ENCODE data around the gene KCNAB1.

DNA sequence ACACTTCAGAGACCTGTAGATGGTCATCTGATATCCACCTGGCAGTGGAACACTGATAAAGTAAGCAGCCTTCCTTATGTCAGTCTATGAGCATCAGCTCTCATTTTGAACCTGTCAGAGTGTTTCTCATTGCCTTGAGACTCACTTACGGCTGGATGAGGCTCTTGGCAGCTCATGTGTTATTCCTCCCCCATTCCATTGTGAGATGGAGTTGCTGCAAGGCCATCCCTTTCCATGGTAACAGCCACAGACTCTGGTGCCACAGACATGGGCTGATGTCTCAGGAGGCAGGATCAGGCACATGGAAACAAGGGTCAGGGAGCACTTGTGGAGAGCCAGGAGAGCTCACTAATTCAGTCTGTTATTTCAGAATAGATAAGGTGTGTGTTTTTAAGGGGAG lies 11.9 kb downstream of the KCNAB1 start:
- no peak for TF ChIP-seq TSHZ2 (CRISPR knock-in tag; IDR thresholded peaks at IDR 0.05)
- TF ChIP-seq, protein P1, sequence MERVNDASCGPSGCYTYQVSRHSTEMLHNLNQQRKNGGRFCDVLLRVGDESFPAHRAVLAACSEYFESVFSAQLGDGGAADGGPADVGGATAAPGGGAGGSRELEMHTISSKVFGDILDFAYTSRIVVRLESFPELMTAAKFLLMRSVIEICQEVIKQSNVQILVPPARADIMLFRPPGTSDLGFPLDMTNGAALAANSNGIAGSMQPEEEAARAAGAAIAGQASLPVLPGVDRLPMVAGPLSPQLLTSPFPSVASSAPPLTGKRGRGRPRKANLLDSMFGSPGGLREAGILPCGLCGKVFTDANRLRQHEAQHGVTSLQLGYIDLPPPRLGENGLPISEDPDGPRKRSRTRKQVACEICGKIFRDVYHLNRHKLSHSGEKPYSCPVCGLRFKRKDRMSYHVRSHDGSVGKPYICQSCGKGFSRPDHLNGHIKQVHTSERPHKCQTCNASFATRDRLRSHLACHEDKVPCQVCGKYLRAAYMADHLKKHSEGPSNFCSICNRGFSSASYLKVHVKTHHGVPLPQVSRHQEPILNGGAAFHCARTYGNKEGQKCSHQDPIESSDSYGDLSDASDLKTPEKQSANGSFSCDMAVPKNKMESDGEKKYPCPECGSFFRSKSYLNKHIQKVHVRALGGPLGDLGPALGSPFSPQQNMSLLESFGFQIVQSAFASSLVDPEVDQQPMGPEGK (CRISPR knock-in tag; IDR thresholded peaks at IDR 0.05; ENCODE audit: borderline replicate concordance) = no peak
- no peak for TF ChIP-seq SNAI2 (CRISPR knock-in tag; IDR thresholded peaks at IDR 0.05)
- TF ChIP-seq ESRRG (CRISPR knock-in tag; IDR thresholded peaks at IDR 0.05) = no peak
- no peak for TF ChIP-seq TOX (CRISPR knock-in tag; IDR thresholded peaks at IDR 0.05; ENCODE audit: borderline replicate concordance)
- TF ChIP-seq ZFP30 (CRISPR knock-in tag; IDR thresholded peaks at IDR 0.05) = no peak
- TF ChIP-seq, protein P2, sequence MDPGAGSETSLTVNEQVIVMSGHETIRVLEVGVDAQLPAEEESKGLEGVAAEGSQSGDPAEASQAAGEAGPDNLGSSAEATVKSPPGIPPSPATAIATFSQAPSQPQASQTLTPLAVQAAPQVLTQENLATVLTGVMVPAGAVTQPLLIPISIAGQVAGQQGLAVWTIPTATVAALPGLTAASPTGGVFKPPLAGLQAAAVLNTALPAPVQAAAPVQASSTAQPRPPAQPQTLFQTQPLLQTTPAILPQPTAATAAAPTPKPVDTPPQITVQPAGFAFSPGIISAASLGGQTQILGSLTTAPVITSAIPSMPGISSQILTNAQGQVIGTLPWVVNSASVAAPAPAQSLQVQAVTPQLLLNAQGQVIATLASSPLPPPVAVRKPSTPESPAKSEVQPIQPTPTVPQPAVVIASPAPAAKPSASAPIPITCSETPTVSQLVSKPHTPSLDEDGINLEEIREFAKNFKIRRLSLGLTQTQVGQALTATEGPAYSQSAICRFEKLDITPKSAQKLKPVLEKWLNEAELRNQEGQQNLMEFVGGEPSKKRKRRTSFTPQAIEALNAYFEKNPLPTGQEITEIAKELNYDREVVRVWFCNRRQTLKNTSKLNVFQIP (CRISPR knock-in tag; IDR thresholded peaks at IDR 0.05; ENCODE audit: borderline replicate concordance, low read depth) = no peak
